ENCODE data around the gene PWWP2B. TPM values are rescaled to one million over a fixed set of nuclear protein-coding genes. Genes with fewer than 3 reads are reported as not detected.

Gene PWWP2B
- total RNA-seq, 1 donor from 2014 or later: 9.4 TPM

GRCh38 chr10:132393695-132394181 is 3.3 kb upstream of the PWWP2B start:
- intact Hi-C loops (cut with micrococcal nuclease): no loop called here

- intact Hi-C loops (cut with micrococcal nuclease): no loop called here
Measured at GRCh38 chr10:132394201-132394811, 2.7 kb upstream of the PWWP2B start.

GRCh38 chr10:132394936-132395703 is 1.9 kb upstream of the PWWP2B start:
- intact Hi-C loops (cut with micrococcal nuclease): no loop called here

GRCh38 chr10:132395704-132396493 is 1.1 kb upstream of the PWWP2B start:
- intact Hi-C loops (cut with micrococcal nuclease): loop anchor here (2.0 kb wide), 1 partner anchor 89 kb away; the partner anchor contains the start of gene STK32C

- intact Hi-C loops (cut with micrococcal nuclease): loop anchor here (1.0 to 2.0 kb wide), 3 partner anchors 51 to 90 kb away; partner anchors contain the start of gene STK32C
Measured at GRCh38 chr10:132396494-132397035, 435 bp upstream of the PWWP2B start.

- intact Hi-C loops (cut with micrococcal nuclease): loop anchor here (1.0 to 2.0 kb wide), 3 partner anchors 49 to 91 kb away; partner anchors contain the start of gene STK32C
Measured at GRCh38 chr10:132397671-132398565, 918 bp downstream of the PWWP2B start.

- intact Hi-C loops (cut with micrococcal nuclease): no loop called here
Measured at GRCh38 chr10:132398566-132398991, 1.6 kb downstream of the PWWP2B start.

GRCh38 chr10:132399117-132400035 is 2.4 kb downstream of the PWWP2B start:
- intact Hi-C loops (cut with micrococcal nuclease): no loop called here

- intact Hi-C loops (cut with micrococcal nuclease): no loop called here
Measured at GRCh38 chr10:132400041-132400546, 3.1 kb downstream of the PWWP2B start.

GRCh38 chr10:132400547-132401151 is 3.6 kb downstream of the PWWP2B start:
- intact Hi-C loops (cut with micrococcal nuclease): no loop called here

- intact Hi-C loops (cut with micrococcal nuclease): no loop called here
Measured at GRCh38 chr10:132401401-132402118, 4.6 kb downstream of the PWWP2B start.

GRCh38 chr10:132402781-132403241 is 5.8 kb downstream of the PWWP2B start:
- intact Hi-C loops (cut with micrococcal nuclease): no loop called here

- intact Hi-C loops (cut with micrococcal nuclease): no loop called here
Measured at GRCh38 chr10:132403511-132404168, 6.6 kb downstream of the PWWP2B start.

- intact Hi-C loops (cut with micrococcal nuclease): no loop called here
Measured at GRCh38 chr10:132404169-132404880, 7.3 kb downstream of the PWWP2B start.

GRCh38 chr10:132404911-132405462 is 8.0 kb downstream of the PWWP2B start:
- intact Hi-C loops (cut with micrococcal nuclease): no loop called here

- intact Hi-C loops (cut with micrococcal nuclease): no loop called here
Measured at GRCh38 chr10:132405463-132405991, 8.5 kb downstream of the PWWP2B start.
